ENCODE measurements around the gene AVPR2.

- no peak for TF ChIP-seq POLR2A (IDR thresholded peaks at IDR 0.05)
- TF ChIP-seq CTCF (IDR thresholded peaks at IDR 0.05), result no peak
- TF ChIP-seq EP300 (IDR thresholded peaks at IDR 0.05), result no peak
Measured at GRCh38 chrX:153889123-153889522, 15.3 kb upstream of the AVPR2 start.

All from upper lobe of left lung (tissue), 4 donors.